Neural progenitor cell (in vitro differentiated cells): ENCODE results near the gene VAV3. TPM values are rescaled to one million over a fixed set of nuclear protein-coding genes. Genes with fewer than 3 reads are reported as not detected.
A peak's percentile ranks its signal among the peaks of the same experiment; 100 is the strongest.

Experiments used
- DNase-seq: peaks from one replicate; pipeline ENCODE4 v3.0.0-alpha.2; 2016; ENCODE audit warnings: low spot score
- H2AFZ ChIP-seq: fragments of 200-600 bp; sonication (generic); replicated peaks from 2 replicates; pipeline ENCODE4 v1.6.1; 2016; ENCODE audit warnings: antibody characterized with exemption
- H3F3A ChIP-seq: fragments of 200-600 bp; sonication (generic); 2 replicates; pipeline ENCODE4 v1.6.1; 2016; ENCODE audit warnings: antibody characterized with exemption, low read depth
- H3K27ac ChIP-seq: fragments of 200-600 bp; sonication (generic); 2 replicates; pipeline ENCODE4 v1.5.1; 2016; ENCODE audit warnings: mild to moderate bottlenecking
- H3K27me3 ChIP-seq: fragments of 200-600 bp; sonication (generic); 2 replicates; pipeline ENCODE4 v1.6.1; 2016; ENCODE audit warnings: mild to moderate bottlenecking, moderate library complexity
- H3K36me3 ChIP-seq: fragments of 200-600 bp; sonication (generic); 2 replicates; pipeline ENCODE4 v1.5.1; 2016
- H3K4me1 ChIP-seq: fragments of 200-600 bp; sonication (generic); 2 replicates; pipeline ENCODE4 v1.6.1; 2016; ENCODE audit warnings: mixed run types
- H3K4me2 ChIP-seq: fragments of 200-600 bp; sonication (generic); 2 replicates; pipeline ENCODE4 v1.6.1; 2016
- H3K4me3 ChIP-seq: fragments of 200-600 bp; sonication (generic); 2 replicates; pipeline ENCODE4 v1.5.1; 2016
- H3K79me2 ChIP-seq: fragments of 200-600 bp; sonication (generic); 2 replicates; pipeline ENCODE4 v1.6.1; 2016; ENCODE audit warnings: low read depth
- H3K9ac ChIP-seq: fragments of 200-600 bp; sonication (generic); 2 replicates; pipeline ENCODE4 v1.6.1; 2016
- H3K9me3 ChIP-seq: fragments of 200-600 bp; sonication (generic); 2 replicates; pipeline ENCODE4 v1.5.1; 2016; ENCODE audit warnings: low read depth
- H4K20me1 ChIP-seq: fragments of 200-600 bp; sonication (generic); 2 replicates; pipeline ENCODE4 v1.6.1; 2016; ENCODE audit warnings: low read depth
- H3K27ac Mint-ChIP-seq: 3 replicates; pipeline ENCODE4 v1.8.0; 2021; ENCODE audit warnings: mixed read lengths
- H3K27me3 Mint-ChIP-seq: 2 replicates; pipeline ENCODE4 v1.8.0; 2022; ENCODE audit warnings: low read depth, mild to moderate bottlenecking, inconsistent platforms, moderate library complexity, mixed read lengths; ENCODE audit not compliant: insufficient read depth
- H3K36me3 Mint-ChIP-seq: 3 replicates; pipeline ENCODE4 v1.8.0; 2021; ENCODE audit warnings: mixed read lengths
- H3K4me1 Mint-ChIP-seq: 3 replicates; pipeline ENCODE4 v1.8.0; 2021; ENCODE audit warnings: mixed read lengths
- H3K4me3 Mint-ChIP-seq: 3 replicates; pipeline ENCODE4 v1.8.0; 2021; ENCODE audit warnings: mild to moderate bottlenecking, moderate library complexity, mixed read lengths
- H3K9me3 Mint-ChIP-seq: 3 replicates; pipeline ENCODE4 v1.8.0; 2020; ENCODE audit warnings: mixed read lengths
- EZH2 ChIP-seq: fragments of 200-600 bp; sonication (generic); IDR thresholded peaks from 2 replicates; pipeline ENCODE4 v1.6.1; 2017; ENCODE audit warnings: antibody characterized with exemption, mild to moderate bottlenecking, moderate library complexity
- EZH2phosphoT487 ChIP-seq: fragments of 200-600 bp; sonication (generic); IDR thresholded peaks from 2 replicates; pipeline ENCODE4 v1.6.1; 2017; ENCODE audit warnings: antibody characterized with exemption
- total RNA-seq: library from RNA; depleted of rRNA; stranded (reverse); fragments of >200 nt; gene quantifications from 2 replicates; pipeline ENCODE4 v1.2.3, GENCODE V29; 2015; ENCODE audit warnings: low replicate concordance
- TF ChIP-seq, protein P1 (sequence below): fragments of 200-600 bp; sonication (generic); IDR thresholded peaks from 2 replicates; pipeline ENCODE4 v1.5.1; 2017; ENCODE audit warnings: antibody characterized with exemption, mild to moderate bottlenecking

VAV3 gene
- total RNA-seq, 1 donor from 2014 or later = 1.7 TPM

DNA sequence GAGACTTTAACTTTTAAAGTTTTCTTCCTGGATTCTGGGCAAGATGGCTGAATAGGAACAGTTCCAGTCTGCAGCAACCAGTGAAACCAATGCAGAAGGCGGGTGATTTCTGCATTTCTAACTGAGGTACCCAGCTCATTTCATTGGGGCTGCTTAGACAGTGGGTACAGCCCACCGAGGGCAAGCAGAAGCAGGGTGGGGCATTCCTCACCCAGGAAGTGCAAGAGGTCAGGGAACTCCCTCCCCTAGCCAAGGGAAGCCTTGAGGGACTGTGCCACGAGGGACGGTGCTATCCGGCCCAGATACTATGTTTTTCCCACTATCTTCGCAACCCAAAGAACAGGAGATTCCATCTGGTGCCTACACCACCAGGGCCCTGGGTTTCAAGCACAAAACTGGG, 121.0 kb downstream of the VAV3 start:
- peak overlapping the region; percentile 68 for H2AFZ ChIP-seq
- H3K9me3 ChIP-seq = no peaks in the 10 kb centered on the region
- H4K20me1 ChIP-seq = no peaks in the 10 kb centered on the region
- Mint-ChIP-seq H3K4me1 (no peaks in the 10 kb centered on the region), H3K36me3 (no peaks in the 10 kb centered on the region), H3K9me3 (peaks cover 7% of the 10 kb centered on the region), H3K27ac (no peak overlapping the region), H3K27me3 (no peaks in the 10 kb centered on the region), H3K4me3 (no peak overlapping the region)
- no peaks in the 10 kb centered on the region for H3K79me2 ChIP-seq
- no peak for TF ChIP-seq EZH2phosphoT487
- TF ChIP-seq EZH2 = no peak
- H3K4me1 ChIP-seq = no peaks in the 10 kb centered on the region
- H3K27ac ChIP-seq = no peak overlapping the region
- H3K27me3 ChIP-seq = no peaks in the 10 kb centered on the region
- no peaks in the 10 kb centered on the region for H3F3A ChIP-seq
- no peak overlapping the region for H3K9ac ChIP-seq
- no peak for DNase-seq
- no peaks in the 10 kb centered on the region for H3K36me3 ChIP-seq
- H3K4me2 ChIP-seq = no peak overlapping the region
- H3K4me3 ChIP-seq = no peak overlapping the region

DNA sequence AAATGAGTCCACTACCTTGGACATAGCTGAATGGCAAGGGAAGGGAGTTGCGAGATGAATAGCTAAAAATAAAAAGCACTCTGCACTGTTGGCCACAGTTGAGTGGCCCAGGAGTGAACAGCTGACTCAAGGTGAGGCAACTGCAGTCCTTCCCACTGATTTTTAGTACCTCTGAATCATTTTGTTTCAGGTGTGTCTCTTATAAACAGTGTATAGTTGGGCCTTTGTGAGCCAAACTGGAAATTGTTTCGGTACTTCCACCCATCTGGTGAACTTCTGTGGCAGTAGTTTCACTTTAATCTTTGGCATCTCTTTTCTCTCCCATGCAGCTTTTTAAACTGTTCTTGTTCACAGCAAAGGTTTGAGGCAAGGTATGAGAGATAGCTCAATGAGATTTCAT, 122.7 kb downstream of the VAV3 start:
- H3K36me3 ChIP-seq = no peaks in the 10 kb centered on the region
- H3K4me3 ChIP-seq = no peak overlapping the region
- no peaks in the 10 kb centered on the region for H3K36me3 Mint-ChIP-seq
- no peaks in the 10 kb centered on the region for H3K27me3 Mint-ChIP-seq
- H3K4me1 Mint-ChIP-seq = no peaks in the 10 kb centered on the region
- H3K9me3 ChIP-seq = no peaks in the 10 kb centered on the region
- no peaks in the 10 kb centered on the region for H4K20me1 ChIP-seq
- H3K9ac ChIP-seq = no peak overlapping the region
- TF ChIP-seq EZH2 (no peak), EZH2phosphoT487 (no peak)
- TF ChIP-seq, protein P1, sequence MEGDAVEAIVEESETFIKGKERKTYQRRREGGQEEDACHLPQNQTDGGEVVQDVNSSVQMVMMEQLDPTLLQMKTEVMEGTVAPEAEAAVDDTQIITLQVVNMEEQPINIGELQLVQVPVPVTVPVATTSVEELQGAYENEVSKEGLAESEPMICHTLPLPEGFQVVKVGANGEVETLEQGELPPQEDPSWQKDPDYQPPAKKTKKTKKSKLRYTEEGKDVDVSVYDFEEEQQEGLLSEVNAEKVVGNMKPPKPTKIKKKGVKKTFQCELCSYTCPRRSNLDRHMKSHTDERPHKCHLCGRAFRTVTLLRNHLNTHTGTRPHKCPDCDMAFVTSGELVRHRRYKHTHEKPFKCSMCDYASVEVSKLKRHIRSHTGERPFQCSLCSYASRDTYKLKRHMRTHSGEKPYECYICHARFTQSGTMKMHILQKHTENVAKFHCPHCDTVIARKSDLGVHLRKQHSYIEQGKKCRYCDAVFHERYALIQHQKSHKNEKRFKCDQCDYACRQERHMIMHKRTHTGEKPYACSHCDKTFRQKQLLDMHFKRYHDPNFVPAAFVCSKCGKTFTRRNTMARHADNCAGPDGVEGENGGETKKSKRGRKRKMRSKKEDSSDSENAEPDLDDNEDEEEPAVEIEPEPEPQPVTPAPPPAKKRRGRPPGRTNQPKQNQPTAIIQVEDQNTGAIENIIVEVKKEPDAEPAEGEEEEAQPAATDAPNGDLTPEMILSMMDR = no peak
- H3F3A ChIP-seq = no peaks in the 10 kb centered on the region
- H3K27ac Mint-ChIP-seq = no peak overlapping the region
- no peak overlapping the region for H2AFZ ChIP-seq
- no peaks in the 10 kb centered on the region for H3K79me2 ChIP-seq
- H3K27ac ChIP-seq = no peak overlapping the region
- H3K27me3 ChIP-seq = no peaks in the 10 kb centered on the region
- H3K4me1 ChIP-seq = no peaks in the 10 kb centered on the region
- H3K4me3 Mint-ChIP-seq = no peak overlapping the region
- DNase-seq = no peak
- H3K9me3 Mint-ChIP-seq = peaks cover 7% of the 10 kb centered on the region
- H3K4me2 ChIP-seq = no peak overlapping the region

DNA sequence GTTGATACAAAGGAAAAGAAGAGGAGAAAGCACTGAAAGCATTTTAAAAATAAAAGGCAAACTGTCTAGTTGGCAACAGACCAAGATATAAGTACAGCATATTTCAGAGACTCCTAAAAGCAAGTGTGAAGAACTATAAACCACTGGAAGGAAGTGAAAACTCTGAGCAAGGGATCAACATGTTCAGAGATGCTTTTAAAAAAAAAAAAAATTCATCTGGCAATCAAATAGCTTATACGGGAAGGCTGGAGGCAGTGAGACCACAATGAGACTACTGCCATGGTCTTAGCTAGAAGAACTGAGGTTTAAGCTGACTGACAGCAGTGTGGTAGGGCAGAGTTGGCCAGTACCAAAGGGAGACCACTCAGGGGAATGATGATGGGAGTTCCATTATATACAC, 124.3 kb downstream of the VAV3 start:
- no peak overlapping the region for H3K27ac Mint-ChIP-seq
- Histone ChIP-seq H3K4me1 (no peaks in the 10 kb centered on the region), H3F3A (no peaks in the 10 kb centered on the region), H3K9ac (no peak overlapping the region), H3K27ac (no peak overlapping the region), H3K36me3 (no peaks in the 10 kb centered on the region), H2AFZ (no peak overlapping the region), H3K27me3 (no peaks in the 10 kb centered on the region), H3K9me3 (no peaks in the 10 kb centered on the region), H4K20me1 (no peaks in the 10 kb centered on the region), H3K4me2 (no peak overlapping the region), H3K4me3 (no peak overlapping the region), H3K79me2 (no peaks in the 10 kb centered on the region)
- no peaks in the 10 kb centered on the region for H3K36me3 Mint-ChIP-seq
- TF ChIP-seq, protein P1 = no peak
- TF ChIP-seq EZH2phosphoT487 (no peak), EZH2 (no peak)
- H3K4me3 Mint-ChIP-seq = no peak overlapping the region
- no peak for DNase-seq
- H3K9me3 Mint-ChIP-seq = peaks cover 5% of the 10 kb centered on the region
- H3K27me3 Mint-ChIP-seq = peaks cover 2% of the 10 kb centered on the region
- no peaks in the 10 kb centered on the region for H3K4me1 Mint-ChIP-seq

DNA sequence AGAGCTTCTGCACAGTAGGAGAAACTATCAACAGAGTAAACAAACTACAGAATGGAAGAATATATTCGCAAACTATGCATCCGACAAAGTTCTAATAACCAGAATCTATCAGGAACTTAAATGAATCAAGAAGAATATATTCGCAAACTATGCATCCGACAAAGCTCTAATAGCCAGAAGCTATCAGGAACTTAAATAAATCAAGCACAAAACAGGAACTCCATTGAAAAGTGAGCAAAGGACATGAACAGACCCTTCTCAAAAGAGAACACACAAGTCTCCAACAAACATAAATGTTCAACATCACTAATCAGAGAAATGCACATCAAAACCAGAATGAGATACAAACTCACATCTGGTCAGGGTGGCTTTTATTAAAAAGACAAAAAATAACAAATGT, 126.9 kb downstream of the VAV3 start:
- Histone ChIP-seq H3K79me2 (no peaks in the 10 kb centered on the region), H3K4me2 (no peak overlapping the region), H3K27ac (no peak overlapping the region), H3K9me3 (no peaks in the 10 kb centered on the region), H3K4me3 (no peak overlapping the region), H3K27me3 (no peaks in the 10 kb centered on the region), H3F3A (no peaks in the 10 kb centered on the region), H3K4me1 (no peaks in the 10 kb centered on the region), H3K36me3 (no peaks in the 10 kb centered on the region), H3K9ac (no peak overlapping the region), H2AFZ (no peak overlapping the region), H4K20me1 (no peaks in the 10 kb centered on the region)
- TF ChIP-seq EZH2phosphoT487 = no peak
- no peak for TF ChIP-seq EZH2
- TF ChIP-seq, protein P1 = no peak
- H3K27ac Mint-ChIP-seq = no peak overlapping the region
- no peak for DNase-seq
- peaks cover 3% of the 10 kb centered on the region for H3K27me3 Mint-ChIP-seq
- H3K4me3 Mint-ChIP-seq = no peak overlapping the region
- no peaks in the 10 kb centered on the region for H3K36me3 Mint-ChIP-seq
- H3K9me3 Mint-ChIP-seq = peaks cover 5% of the 10 kb centered on the region
- H3K4me1 Mint-ChIP-seq = no peaks in the 10 kb centered on the region
